Non-pigmented ciliary epithelial cell (primary cell): ENCODE data around the gene ARIH2.

Experiments used
- DNase-seq: peaks from one replicate; pipeline ENCODE4 v3.0.0-alpha.2; 2010; ENCODE audit warnings: low read depth

The ARIH2 gene

DNA sequence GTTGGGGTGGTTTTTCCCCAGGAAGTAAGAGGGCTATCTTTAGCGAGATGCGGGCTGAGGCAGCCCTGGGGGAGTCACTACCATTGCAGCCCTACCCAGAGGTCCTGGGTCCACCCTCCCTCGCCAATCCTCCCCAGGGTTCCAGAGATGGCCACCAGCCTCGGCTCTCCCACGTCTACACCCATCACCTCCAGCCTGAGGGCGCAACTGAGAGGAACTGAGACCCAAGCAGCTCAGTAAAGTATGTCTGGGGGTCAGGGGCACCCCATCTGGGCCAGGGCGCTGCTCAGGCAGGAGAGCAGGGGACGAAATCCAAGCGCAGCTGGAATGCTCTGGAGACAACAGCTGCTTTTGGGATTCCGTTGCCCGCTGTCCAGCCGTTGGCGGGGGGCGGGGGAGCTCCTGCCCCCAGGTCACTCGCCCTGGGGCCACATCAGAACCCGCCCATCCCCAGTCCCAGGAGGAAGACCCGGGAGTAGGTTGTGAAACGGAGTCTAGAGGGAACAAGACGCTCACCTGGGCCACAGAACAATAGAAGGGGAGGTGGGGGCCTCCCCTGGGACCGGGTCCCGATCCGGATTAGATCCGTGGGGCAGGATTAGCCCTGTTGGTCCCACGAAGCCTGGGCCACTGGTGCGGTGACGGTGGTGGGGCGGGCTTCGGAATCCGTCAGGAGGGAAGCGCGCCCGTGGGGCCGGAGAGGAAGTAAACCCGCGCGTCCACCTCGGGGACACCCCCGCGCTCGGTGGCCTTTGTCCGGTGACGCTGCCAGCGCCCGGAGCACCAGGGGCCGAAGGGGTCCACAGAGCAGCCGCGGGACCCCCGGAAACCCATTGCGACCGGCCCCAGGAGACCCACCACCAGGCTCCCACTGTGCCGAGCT lies 101.9 kb downstream of the ARIH2 start:
- no peak for DNase-seq

DNA sequence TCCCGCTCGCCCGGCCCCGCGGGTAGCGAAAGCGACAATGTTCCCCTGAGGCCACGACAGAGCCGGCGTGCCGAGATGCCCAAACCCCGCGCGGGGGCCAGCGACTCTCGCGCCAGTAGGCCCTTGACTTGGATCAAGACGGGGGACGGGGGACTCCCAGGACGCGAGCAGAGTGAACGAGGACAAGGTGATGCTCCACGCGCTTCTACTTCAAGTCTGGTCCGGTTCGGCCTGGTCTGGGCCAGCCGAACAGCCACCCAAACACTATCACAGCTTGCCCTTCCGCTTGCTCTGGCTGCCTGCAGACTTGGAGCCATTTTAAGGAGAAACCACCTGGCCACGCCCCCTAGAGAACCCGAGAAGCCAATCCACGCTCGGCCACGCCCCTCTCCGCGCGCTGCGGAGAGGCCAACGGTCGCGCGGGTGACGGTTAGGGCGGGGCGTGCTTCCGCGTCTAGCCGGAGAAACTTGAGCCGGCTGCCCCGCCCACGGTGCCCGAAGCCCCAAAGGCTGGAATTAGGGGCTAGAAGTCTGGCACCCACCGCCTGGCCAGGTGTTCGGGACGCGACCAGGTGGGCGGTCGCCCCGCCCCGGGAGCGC lies 102.7 kb downstream of the ARIH2 start:
- DNase-seq = peak; percentile 85

DNA sequence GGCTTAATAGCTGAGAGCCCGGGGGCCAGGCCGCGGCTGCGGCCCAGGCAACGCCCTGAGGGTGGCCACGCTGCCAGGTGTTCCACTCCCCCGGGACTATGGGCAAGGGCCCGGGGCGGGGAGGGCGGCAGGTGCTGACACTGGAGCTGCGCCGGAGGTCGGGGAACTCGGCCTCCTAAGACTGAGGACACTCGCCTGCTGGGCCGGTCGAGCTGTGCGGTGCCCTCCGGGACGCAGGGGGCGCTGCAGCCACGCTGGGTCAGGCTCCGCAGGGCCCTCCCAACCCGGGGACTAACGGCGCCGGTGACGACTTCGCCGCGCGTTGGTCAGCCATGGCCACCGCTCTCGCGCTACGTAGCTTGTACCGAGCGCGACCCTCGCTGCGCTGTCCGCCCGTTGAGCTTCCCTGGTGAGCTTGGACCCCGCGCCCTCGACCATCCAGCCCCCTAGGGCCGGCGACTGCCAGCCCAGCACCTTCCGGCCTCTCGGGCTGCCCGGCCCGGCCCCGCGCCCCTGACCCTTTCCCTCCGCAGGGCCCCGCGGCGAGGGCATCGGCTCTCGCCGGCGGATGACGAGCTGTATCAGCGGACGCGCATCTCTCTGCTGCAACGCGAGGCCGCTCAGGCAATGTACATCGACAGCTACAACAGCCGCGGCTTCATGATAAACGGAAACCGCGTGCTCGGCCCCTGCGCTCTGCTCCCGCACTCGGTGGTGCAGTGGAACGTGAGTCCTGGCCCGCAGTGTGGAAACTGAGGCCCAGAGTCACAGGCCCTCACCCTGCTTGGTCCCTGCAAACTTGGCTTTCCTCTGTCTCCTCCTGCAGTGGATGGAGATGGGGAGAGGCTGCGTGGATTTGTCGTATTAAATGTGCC lies 103.4 kb downstream of the ARIH2 start, which contains the start of gene NDUFAF3:
Gene NDUFAF3 (plus strand): TSS at position 309 of the 875 bp plus-strand sequence. CDS start 24 bp downstream, at position 333.
- DNase-seq = peak; percentile 71

DNA sequence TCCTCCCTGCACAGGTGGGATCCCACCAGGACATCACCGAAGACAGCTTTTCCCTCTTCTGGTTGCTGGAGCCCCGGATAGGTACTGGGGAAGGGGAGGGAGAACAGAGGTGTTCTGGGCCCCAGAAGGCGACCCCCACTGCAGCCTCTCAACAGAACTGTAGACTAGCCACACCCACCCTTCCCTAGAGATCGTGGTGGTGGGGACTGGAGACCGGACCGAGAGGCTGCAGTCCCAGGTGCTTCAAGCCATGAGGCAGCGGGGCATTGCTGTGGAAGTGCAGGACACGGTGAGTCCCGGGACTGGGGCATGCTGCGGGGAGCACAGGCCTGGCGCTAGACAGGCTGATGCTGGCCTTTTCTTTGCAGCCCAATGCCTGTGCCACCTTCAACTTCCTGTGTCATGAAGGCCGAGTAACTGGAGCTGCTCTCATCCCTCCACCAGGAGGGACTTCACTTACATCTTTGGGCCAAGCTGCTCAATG lies 104.1 kb downstream of the ARIH2 start:
- no peak for DNase-seq

DNA sequence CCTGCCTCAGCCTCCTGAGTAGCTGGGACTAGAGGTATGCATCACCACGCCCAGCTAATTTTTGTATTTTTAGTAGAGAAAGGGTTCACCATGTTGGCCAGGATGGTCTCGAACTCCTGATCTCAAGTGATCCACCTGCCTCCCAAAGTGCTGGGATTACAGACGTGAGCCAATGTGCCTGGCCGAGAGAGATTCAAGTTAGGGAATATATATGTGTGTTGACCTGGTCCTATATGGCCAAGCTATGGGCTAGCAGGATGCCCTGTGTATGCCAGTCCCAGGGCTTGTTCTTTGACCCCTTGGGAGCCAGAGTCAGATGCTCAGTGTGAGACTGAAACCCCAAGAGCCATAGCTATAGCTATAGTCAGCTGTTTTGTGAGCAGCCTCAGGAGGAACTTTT lies 105.1 kb downstream of the ARIH2 start:
- no peak for DNase-seq

DNA sequence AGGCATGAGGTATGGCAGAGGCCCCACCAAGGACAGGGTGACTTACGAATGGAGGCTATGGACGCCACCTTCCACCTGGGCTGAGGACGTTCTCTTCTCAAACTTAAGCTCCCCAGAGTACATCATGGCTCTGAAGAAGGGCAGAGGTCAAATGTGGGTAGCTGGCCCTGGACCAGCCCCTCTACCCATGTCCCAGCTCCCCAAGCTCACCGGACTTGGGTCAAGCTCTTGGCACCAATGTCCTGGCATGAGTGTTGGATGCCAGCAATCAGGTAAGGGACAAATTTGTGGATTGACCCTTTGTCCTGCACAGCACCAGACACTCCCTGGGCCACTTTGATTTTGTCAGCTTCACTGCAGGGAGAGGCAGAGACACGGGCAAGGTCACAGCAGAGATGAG lies 105.8 kb downstream of the ARIH2 start:
- DNase-seq = no peak

DNA sequence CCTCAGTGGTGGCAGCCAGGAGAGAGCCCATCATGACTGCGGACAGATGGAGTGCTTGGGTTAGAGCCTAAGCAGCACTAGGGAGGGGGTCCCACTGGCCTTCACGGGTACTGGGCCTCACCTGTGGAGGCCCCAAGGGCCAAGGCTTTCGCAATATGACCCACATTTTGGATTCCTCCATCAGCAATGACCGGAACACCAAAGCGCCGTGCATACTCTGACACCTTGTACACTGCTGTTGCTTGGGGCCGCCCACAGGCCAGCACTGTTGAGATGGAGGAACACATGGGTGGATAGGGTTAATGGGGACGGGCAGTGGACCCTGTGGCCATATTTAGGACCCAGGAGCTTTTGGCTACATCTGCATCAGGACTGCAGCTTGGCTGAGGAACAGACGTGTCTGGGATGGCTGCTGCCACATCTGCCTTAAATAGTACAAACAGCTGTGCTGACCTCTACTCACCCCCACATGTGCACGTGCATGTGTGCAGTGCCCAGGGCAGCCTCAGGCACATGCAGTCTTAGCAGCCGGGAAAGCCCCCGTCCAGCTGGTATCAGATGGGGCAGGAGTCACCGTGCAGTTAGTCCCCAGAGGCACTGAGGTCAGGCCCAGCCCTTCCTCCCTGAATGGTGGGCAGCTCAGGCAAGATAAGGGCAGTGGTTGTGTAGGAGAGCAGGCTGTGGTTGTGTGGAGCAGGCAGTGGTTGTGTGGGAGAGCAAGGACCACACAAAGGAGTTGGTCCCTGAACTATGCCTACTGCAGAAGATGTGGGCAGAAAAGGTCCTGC lies 106.6 kb downstream of the ARIH2 start:
- DNase-seq = no peak

DNA sequence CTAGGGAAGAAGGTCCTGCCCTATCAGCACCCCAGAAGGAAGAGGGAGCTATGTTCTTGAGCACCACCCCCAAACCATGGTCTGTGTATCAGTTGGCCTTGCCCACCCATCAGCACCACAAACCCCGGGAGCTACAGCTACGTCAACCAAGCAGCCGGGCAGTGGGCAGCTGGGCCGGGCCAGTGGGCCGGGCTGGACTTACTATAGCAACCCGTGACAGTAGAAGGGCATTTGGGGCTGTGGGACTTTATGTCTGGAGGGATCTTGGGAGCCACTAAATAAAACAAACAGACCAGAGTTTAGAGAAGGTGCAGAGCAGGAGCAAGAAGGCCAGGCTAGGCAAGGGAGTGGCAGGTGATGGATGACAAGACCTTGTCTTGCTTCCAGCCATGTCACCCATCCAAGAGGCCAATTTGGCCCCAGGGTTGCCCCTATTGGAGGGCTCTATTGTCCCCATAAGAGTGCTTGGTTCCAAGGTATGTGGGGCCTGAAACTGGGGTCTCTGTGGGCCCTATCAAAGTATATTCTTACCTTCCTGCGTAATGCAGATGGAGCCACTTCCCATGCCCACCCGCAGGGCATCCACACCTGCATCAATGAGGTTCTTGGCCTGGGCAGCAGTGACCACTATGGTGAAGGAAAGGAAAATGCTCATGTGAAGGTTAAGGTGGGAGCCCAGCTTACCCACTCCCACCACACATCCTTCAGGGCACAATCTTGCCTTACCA lies 107.3 kb downstream of the ARIH2 start:
- DNase-seq = no peak

DNA sequence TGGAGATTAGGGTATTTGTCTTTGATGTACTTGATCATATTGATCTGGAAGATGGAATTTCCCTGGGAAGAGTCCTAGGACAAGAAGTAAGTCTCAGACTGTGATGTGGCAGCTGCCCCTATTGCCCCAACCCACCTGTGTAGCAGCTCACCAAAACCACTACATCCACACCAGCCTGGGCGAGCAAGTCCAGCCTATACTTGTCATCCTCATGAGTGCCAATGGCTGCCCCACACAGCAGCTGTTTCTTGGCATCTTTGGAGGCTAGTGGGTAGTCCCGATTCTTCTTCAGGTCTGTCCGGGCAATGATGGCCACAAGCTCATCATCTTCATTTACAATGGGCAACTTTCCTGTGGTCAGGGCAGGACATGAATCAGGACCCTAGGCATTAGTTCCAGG lies 107.9 kb downstream of the ARIH2 start:
- no peak for DNase-seq

DNA sequence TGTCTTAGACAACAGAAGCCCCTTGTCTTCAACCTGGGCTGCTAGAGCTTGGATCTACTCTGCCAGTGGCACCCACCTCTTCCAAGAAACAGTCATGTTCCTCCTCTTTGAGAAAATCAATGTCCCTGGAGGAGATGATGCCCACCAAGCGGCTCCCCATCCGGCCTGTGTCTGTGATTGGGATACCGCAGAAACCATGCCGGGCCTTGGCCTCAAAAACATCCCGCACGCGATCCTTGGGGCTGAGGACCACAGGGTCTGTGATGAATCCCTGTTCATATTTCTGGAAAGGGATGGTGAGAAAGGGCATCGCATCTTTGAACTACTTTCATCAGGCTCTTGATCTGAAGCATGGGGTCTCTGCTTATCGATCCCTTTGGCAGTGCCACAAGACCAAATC lies 109.0 kb downstream of the ARIH2 start:
- DNase-seq = no peak

DNA sequence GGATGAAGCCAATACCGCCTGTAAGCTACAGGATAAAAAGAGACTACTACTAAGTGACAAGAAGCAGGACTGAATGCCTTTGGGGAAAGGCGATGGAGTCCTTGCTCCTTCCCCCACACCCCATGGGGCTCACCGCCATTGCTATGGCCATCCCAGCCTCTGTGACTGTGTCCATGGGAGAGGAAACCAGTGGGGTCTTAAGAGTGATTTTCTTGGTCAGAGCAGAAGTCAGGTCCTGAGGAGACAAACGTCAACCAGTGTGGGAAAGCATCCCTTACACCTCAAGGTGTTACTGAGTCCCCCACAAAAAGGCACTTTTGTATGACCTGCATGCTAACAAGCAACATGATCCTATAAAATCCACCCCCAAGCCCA lies 109.6 kb downstream of the ARIH2 start:
- DNase-seq = no peak

DNA sequence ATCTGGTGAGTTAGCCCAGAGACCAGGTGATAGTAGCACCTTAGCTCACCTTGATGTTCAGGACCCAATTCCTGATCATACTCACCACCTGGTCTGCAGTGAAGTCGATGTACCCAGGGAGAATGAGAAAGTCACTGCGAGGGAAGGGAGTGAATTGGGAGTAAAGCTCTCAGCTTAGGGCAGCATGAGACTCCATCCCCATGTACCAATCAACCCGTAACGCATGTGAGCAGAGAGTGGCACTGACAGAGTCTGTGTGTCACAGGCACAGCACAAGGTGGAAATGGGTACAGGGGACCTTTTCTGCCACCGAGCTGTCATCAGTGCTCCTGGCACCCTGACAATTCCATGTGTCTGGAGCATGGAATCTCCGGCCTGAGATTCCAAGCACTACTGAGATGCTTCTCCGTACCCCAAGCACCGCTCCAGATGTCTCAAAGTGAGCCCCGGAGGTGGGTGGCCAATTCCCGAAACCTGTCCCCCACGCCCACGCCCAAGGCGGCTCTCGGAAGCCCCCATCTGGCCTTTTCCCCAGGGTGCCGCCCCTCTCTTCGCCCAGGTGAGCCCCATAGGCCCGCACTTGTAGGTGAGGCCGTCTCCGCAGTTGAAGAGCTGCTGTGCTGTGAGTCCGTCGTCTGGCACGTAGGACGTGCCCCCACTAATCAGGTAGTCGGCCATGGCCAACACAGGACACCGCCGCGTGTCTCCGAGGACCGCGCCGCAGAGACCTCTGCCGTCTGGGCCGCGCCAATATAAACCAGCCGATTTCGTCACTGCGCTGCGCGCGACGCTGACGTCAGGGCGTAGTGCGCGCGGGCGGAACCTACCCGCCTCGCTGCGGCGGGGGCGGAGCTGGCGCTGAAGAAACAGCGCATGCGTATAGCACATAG lies 110.3 kb downstream of the ARIH2 start, which contains the start of gene IMPDH2:
Gene IMPDH2 (minus strand): TSS at position 726 of the 890 bp plus-strand sequence. CDS start 48 bp downstream, at position 678.
- DNase-seq = peak; percentile 53

DNA sequence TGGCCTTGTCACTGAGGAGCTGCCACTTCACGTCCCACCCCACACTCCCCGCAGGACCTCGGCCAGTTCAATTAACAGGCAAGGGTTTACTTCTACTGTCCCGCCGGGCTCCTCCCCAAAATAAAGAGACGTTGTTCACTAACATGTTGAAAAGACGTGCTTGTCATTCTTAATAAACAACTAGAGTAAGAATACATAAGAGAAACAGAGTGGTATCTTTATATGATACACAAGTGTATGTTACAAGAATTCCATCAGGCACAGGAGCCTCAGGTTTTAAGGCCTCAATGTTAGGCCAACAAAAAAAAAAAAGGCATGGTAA lies 110.9 kb downstream of the ARIH2 start:
- no peak for DNase-seq

DNA sequence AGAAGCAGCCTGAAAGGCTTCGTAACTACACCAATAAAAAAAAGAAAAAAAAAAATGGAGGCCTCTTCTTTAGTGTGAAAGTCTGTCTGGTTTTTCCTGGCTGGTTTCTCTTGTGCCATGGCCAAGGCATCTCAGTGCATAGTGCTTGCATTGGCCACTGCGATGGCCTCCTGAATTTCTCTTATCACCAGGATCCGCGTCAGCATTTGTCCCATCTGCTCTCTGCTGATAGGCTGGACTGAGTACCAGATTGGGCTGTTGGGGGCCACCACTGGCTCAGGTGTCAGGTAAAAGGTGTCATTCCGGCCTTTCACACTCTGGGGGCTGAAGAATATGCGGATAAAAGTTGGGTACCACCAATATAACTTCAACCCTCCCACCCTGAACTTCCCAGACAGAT lies 111.7 kb downstream of the ARIH2 start:
- DNase-seq = no peak

DNA sequence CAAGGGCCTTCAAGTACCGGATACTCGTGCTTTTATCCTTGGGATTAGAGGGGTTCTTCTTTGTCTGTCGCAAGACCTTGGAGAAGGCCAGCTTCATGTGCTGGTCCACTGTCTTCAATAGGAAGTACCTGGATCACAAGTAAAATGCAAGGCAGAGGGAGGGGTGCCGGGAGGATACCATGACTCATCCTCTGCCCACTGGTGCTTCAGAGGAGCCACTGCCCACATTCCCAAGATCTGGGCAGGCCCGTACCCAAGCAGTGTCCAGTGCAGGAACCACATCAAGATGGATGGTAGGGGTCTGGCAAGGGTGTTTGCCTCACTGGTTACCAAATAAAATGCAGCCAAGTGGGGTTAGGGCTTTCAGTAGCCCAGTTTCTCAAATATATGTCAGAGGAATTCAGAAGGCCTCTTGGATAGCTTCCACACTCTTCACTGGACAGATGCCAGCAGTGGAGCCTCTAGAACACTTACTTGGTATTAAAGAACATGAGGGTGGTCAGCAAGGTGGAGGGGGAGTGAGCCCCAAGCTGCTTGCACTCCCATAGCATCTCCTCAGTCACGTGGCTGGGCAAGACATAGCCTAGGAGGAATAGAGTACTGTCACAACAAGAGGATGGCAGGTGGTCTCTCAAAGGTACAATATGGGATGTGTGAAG lies 114.1 kb downstream of the ARIH2 start:
- DNase-seq = no peak

DNA sequence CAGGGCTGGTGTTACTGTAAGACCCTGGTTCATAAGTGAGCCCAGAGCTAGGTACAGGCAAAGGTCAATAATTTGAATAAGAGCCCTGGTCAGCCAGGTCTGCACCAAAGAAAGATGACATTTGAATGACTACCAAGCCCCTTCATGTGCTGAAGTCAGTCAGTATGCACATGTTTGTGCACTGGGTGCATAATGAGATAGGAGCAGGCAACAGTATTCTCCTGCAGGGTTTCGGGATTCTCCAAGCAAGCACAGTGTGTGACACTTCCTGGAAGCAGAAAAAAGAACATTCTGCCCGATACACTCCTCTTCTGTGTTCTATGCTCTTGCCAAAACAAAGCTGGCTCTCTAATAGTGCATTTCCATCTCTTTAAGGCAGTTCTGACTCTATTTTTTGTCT lies 116.0 kb downstream of the ARIH2 start:
- DNase-seq = no peak

DNA sequence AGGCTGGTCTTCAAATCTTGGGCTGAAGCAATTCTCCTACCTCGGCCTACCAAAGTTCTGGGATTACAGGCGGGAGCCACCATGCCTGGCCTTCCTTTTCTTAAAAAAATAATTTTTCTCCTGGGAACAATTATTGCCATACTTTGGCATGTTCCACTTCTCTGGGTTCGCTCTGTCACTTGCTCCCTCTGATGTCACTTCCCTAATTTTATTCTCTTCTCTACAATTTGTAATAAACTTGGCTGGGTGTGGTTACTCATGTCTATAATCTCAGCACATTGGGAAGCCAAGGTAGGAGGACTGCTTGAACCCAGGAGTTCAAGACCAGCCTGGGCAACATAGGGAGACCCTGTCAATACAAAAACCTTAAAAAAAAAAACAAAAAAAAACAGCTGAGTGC lies 116.6 kb downstream of the ARIH2 start:
- no peak for DNase-seq
